Trophoblast cell (in vitro differentiated cells and primary cell): ENCODE results near the gene HNRNPA2B1.

ENCODE experiments used
- DNase-seq, 2 donors: peaks; one replicate each; pipeline ENCODE4 v3.0.0-alpha.2; 2016
- H2AFZ ChIP-seq: 2 replicates; pipeline ENCODE4 v1.6.1; 2013; ENCODE audit warnings: low read length, moderate library complexity, mild to moderate bottlenecking; ENCODE audit not compliant: insufficient read depth, poor library complexity
- H2AK5ac ChIP-seq: 2 replicates; pipeline ENCODE4 v1.6.1; 2013; ENCODE audit warnings: mild to moderate bottlenecking, low read length
- H2BK120ac ChIP-seq: 2 replicates; pipeline ENCODE4 v1.6.1; 2013; ENCODE audit warnings: low read length, mild to moderate bottlenecking, moderate library complexity; ENCODE audit not compliant: insufficient read depth, poor library complexity
- H2BK12ac ChIP-seq: 2 replicates; pipeline ENCODE4 v1.6.1; 2013; ENCODE audit warnings: mild to moderate bottlenecking, low read length, moderate library complexity
- H2BK5ac ChIP-seq: 2 replicates; pipeline ENCODE4 v1.6.1; 2013; ENCODE audit warnings: low read length, low read depth, moderate library complexity, mild to moderate bottlenecking; ENCODE audit not compliant: poor library complexity
- H3K14ac ChIP-seq: 2 replicates; pipeline ENCODE4 v1.6.1; 2013; ENCODE audit warnings: mild to moderate bottlenecking, low read length
- H3K18ac ChIP-seq: 2 replicates; pipeline ENCODE4 v1.6.1; 2013; ENCODE audit warnings: mild to moderate bottlenecking, low read length
- H3K23ac ChIP-seq: 2 replicates; pipeline ENCODE4 v1.6.1; 2013; ENCODE audit warnings: low read length
- H3K27ac ChIP-seq: 2 replicates; pipeline ENCODE4 v1.5.1; 2013; ENCODE audit warnings: low read depth, mild to moderate bottlenecking, inconsistent platforms, low read length, moderate library complexity
- H3K27me3 ChIP-seq: 2 replicates; pipeline ENCODE4 v1.6.1; 2013; ENCODE audit warnings: inconsistent platforms, mild to moderate bottlenecking, low read length, moderate library complexity; ENCODE audit not compliant: insufficient read depth
- H3K36me3 ChIP-seq, 2 experiments: 1 replicate in 1 of 2; 2 replicates in 1 of 2; pipeline ENCODE4 v1.6.1; 2013; ENCODE audit warnings: low read length in 2 of 2, mild to moderate bottlenecking in 2 of 2, moderate library complexity in 1 of 2; ENCODE audit not compliant: insufficient read depth in 2 of 2, control insufficient read depth in 1 of 2
- H3K4ac ChIP-seq: 2 replicates; pipeline ENCODE4 v1.6.1; 2013; ENCODE audit warnings: low read depth, mild to moderate bottlenecking, low read length, moderate library complexity
- H3K4me1 ChIP-seq, 2 experiments: 1 replicate in 1 of 2; 2 replicates in 1 of 2; pipeline ENCODE4 v1.6.1; 2013; ENCODE audit warnings: low read length in 2 of 2, mild to moderate bottlenecking in 2 of 2, moderate library complexity in 1 of 2; ENCODE audit not compliant: insufficient read depth in 2 of 2, control insufficient read depth in 1 of 2
- H3K4me2 ChIP-seq: 2 replicates; pipeline ENCODE4 v1.6.1; 2013; ENCODE audit warnings: inconsistent platforms, mild to moderate bottlenecking, low read length, moderate library complexity
- H3K4me3 ChIP-seq: 2 replicates; pipeline ENCODE4 v1.5.1; 2013; ENCODE audit warnings: mild to moderate bottlenecking, low read depth, low read length, inconsistent platforms
- H3K79me1 ChIP-seq: one replicate; pipeline ENCODE4 v1.6.1; 2013; ENCODE audit warnings: low read length
- H3K79me2 ChIP-seq: 2 replicates; pipeline ENCODE4 v1.6.1; 2013; ENCODE audit warnings: low read length, mild to moderate bottlenecking; ENCODE audit not compliant: control insufficient read depth, insufficient read depth, poor library complexity
- H3K9ac ChIP-seq: 2 replicates; pipeline ENCODE4 v1.6.1; 2013; ENCODE audit warnings: mild to moderate bottlenecking, low read length
- H3K9me3 ChIP-seq: 2 replicates; pipeline ENCODE4 v1.6.1; 2013; ENCODE audit warnings: low read depth, mild to moderate bottlenecking, control low read depth, inconsistent platforms, low read length; ENCODE audit not compliant: insufficient read depth
- H4K12ac ChIP-seq: 2 replicates; pipeline ENCODE4 v1.6.1; 2013; ENCODE audit warnings: low read depth, mild to moderate bottlenecking, low read length, moderate library complexity
- H4K8ac ChIP-seq: 2 replicates; pipeline ENCODE4 v1.6.1; 2013; ENCODE audit warnings: low read depth, mild to moderate bottlenecking, low read length, moderate library complexity
- H4K91ac ChIP-seq: one replicate; pipeline ENCODE4 v1.6.1; 2013; ENCODE audit warnings: low read depth, mild to moderate bottlenecking, low read length, moderate library complexity
- WGBS: extraction: QIAGEN DNeasy Blood & Tissue Kit; methylation state at CpG from one replicate; pipeline ENCODE4 v1.1.7; 2013; ENCODE audit warnings: missing lambda C conversion rate; ENCODE audit not compliant: insufficient read length, insufficient coverage; ENCODE audit errors: extremely low coverage; 5-methylcytosine and 5-hydroxymethylcytosine counted together

HNRNPA2B1 gene

DNA sequence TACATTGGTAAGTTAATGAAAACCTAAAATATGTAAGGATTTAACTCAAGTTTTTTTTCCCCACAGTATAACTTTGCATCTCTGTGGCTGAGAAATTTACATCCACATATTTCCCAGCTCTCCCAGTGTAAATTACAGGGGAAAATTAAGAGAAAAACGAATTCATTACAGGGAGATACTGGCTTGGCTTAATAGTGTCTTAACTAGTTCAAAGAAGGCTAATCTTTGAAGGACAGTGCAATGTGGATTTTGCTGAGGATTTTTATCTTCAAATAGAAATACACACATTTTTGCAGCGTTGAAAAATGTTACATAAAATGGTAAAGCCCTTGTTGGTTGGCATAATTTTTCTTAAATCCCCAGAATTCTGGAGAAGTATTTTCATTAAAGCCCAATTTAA, 2.5 kb upstream of the HNRNPA2B1 start:
- H3K4ac ChIP-seq = no peak overlapping the region
- H2AK5ac ChIP-seq = no peak overlapping the region
- peaks cover 12 to 14% of the 10 kb centered on the region in 2 experiments for H3K36me3 ChIP-seq

DNA sequence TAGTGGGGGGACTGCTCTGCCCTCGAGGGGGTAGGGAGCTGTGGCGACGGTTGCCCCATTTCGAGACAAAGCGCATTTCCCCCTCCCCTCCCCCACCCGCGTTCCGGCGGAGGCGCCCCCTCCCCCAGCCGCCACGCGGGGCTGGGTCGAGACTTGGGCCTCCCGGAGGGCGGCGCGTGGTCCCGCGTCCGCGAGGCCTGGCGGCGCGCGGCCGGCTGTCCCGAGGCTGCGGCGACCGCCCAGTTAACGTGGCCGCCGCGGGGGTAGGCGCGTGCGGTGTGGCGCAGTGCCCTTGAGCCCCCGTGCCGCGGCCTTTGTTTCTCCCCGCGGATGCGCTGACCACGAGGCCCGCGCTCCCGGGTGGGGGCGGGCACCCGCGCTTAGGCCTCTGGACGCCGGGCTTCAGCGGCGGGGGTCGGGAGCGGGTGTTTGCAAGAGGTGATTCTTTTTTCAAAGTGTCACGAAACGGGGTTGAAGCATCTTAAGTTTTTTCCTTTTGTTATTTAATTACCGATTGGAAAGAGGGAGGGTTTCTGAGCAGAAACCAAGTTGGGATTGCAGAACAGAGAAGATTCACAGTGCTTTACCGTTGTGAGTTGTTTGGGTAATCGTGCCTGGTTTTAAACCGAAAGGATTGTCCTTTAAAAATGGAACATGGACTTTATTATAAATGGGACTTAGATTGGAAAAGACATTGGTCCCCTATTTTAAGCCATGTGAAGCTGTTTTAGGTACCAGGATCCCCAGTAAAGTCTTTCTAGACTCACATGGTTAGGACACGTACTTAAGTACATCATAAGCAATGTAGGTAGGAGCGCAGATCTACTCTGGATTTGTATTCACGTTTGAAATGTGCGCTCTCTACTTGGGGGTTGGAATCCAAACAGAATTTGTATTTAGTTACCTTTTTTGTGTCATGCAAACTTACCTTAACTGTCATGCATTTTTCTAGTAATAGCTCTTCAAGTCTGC, 1.8 kb upstream of the HNRNPA2B1 start:
- peak overlapping the region; percentile 96 for H4K8ac ChIP-seq
- no peaks in the 10 kb centered on the region for H3K9me3 ChIP-seq
- H2BK5ac ChIP-seq = peak overlapping the region; percentile 96
- peak overlapping the region; percentile 95 for H3K4me3 ChIP-seq
- peak overlapping the region; percentile 96 for H3K4ac ChIP-seq
- H3K79me2 ChIP-seq = peaks cover 32% of the 10 kb centered on the region
- peak overlapping the region; percentile 97 for H2BK120ac ChIP-seq
- no peaks in the 10 kb centered on the region for H3K27me3 ChIP-seq
- peaks cover 26% of the 10 kb centered on the region for H3K79me1 ChIP-seq
- DNase-seq = peak in 1 of 2 donors; percentile 49
- peak overlapping the region; percentile 63 for H3K4me2 ChIP-seq
- peak overlapping the region; percentile 99 for H3K14ac ChIP-seq
- H3K9ac ChIP-seq = peak overlapping the region; percentile 96
- H4K91ac ChIP-seq = peak overlapping the region; percentile 99
- H4K12ac ChIP-seq = peak overlapping the region; percentile 94
- H2AFZ ChIP-seq = peak overlapping the region; percentile 78
- H2AK5ac ChIP-seq = peak overlapping the region; percentile 71
- peak overlapping the region; percentile 96 for H3K18ac ChIP-seq
- WGBS = no CpG with 5 or more reads among the region's 68 CpGs
- H3K36me3 ChIP-seq = peaks cover 4 to 6% of the 10 kb centered on the region in 2 experiments
- H3K4me1 ChIP-seq = no peaks in the 10 kb centered on the region
- H3K23ac ChIP-seq = no peak overlapping the region
- peak overlapping the region; percentile 99 for H3K27ac ChIP-seq
- peak overlapping the region; percentile 35 for H2BK12ac ChIP-seq

More for the DNA sequence above, 2.5 kb upstream of the HNRNPA2B1 start:
- DNase-seq = no peak
- Histone ChIP-seq H3K14ac (no peak overlapping the region), H2BK5ac (no peak overlapping the region), H3K4me1 (no peaks in the 10 kb centered on the region), H3K9ac (no peak overlapping the region), H3K23ac (no peak overlapping the region), H3K79me2 (peaks cover 32% of the 10 kb centered on the region), H2BK120ac (no peak overlapping the region), H3K9me3 (no peaks in the 10 kb centered on the region), H3K4me2 (peak overlapping the region; percentile 63), H4K8ac (no peak overlapping the region), H2BK12ac (no peak overlapping the region), H3K27me3 (no peaks in the 10 kb centered on the region), H4K91ac (no peak overlapping the region), H3K79me1 (peaks cover 26% of the 10 kb centered on the region), H3K4me3 (no peak overlapping the region), H4K12ac (no peak overlapping the region), H2AFZ (no peak overlapping the region), H3K18ac (no peak overlapping the region), H3K27ac (no peak overlapping the region)
- WGBS = no CpG with 5 or more reads among the region's 2 CpGs

DNA sequence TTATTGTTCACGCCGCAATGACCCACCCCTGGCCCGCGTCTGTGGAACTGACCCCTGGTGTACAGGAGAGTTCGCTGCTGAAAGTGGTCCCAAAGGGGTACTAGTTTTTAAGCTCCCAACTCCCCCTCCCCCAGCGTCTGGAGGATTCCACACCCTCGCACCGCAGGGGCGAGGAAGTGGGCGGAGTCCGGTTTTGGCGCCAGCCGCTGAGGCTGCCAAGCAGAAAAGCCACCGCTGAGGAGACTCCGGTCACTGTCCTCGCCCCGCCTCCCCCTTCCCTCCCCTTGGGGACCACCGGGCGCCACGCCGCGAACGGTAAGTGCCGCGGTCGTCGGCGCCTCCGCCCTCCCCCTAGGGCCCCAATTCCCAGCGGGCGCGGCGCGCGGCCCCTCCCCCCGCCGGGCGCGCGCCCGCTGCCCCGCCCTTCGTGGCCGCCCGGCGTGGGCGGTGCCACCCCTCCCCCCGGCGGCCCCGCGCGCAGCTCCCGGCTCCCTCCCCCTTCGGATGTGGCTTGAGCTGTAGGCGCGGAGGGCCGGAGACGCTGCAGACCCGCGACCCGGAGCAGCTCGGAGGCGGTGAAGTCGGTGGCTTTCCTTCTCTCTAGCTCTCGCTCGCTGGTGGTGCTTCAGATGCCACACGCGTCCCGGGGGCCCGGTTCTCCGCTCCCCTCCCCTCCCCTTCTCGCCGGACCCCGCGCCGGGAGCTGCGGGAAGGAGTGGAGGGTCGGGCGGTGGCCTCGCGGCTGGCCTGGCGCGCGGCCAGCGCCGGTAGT, 887 bp upstream of the HNRNPA2B1 start, which contains the start of gene CBX3:
CBX3 (plus strand) TSS at position 499 of the 772 bp plus-strand sequence. CDS start 1,254 bp downstream, outside the sequence.
- Histone ChIP-seq H3K14ac (peak within 1 kb of the TSS; percentile 99), H3K4ac (peak within 1 kb of the TSS; percentile 96), H3K9ac (peak within 1 kb of the TSS; percentile 96), H3K18ac (peak within 1 kb of the TSS; percentile 96), H4K91ac (peak within 1 kb of the TSS; percentile 99), H2BK12ac (peak within 1 kb of the TSS; percentile 35), H3K23ac (no peak within 1 kb of the TSS), H3K27me3 (no peaks in the 10 kb centered on the region), H4K12ac (peak within 1 kb of the TSS; percentile 94), H3K4me2 (peak within 1 kb of the TSS; percentile 71), H3K9me3 (no peaks in the 10 kb centered on the region), H2BK5ac (peak within 1 kb of the TSS; percentile 96), H3K79me1 (peaks cover 26% of the 10 kb centered on the region), H3K27ac (peak within 1 kb of the TSS; percentile 99), H2AFZ (peak within 1 kb of the TSS; percentile 78), H3K36me3 (peaks cover 3 to 6% of the 10 kb centered on the region in 2 experiments), H3K4me3 (peak within 1 kb of the TSS; percentile 100), H3K79me2 (peaks cover 34% of the 10 kb centered on the region), H4K8ac (peak within 1 kb of the TSS; percentile 96), H2BK120ac (peak within 1 kb of the TSS; percentile 97), H2AK5ac (peak within 1 kb of the TSS; percentile 71), H3K4me1 (no peaks in the 10 kb centered on the region)
- DNase-seq = peak; percentile 78 to 85
- WGBS = no CpG with 5 or more reads among the region's 86 CpGs

DNA sequence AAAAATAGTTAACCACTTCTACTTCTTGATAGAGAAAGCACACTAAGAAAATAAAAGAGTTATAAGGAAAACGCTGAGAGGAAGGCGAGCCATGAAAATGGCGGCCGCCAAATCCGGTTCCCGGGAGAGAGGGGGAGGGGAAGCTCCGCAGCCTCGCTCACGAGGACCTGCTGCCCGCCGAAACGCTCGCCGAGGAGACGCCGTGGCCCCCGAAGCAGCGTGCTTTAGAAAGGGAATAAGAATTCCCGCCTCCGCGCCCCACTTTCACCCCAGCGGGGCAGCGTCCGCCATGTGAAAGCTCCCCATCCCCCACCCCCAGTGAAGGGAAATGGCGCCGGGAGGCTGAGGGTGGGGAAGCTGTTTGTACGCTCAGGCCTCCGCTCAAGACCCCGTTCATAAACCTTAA, 505 bp downstream of the HNRNPA2B1 start:
- Histone ChIP-seq H3K27ac (peak overlapping the region; percentile 93), H3K79me2 (peaks cover 32% of the 10 kb centered on the region), H2AFZ (peak overlapping the region; percentile 57), H3K23ac (no peak overlapping the region), H2BK120ac (peak overlapping the region; percentile 95), H3K9ac (peak overlapping the region; percentile 100), H3K9me3 (no peaks in the 10 kb centered on the region), H2BK5ac (peak overlapping the region; percentile 92), H3K27me3 (no peaks in the 10 kb centered on the region), H4K12ac (peak overlapping the region; percentile 88), H3K4ac (peak overlapping the region; percentile 99), H4K8ac (peak overlapping the region; percentile 80), H4K91ac (peak overlapping the region; percentile 94), H3K4me3 (peak overlapping the region; percentile 100), H3K14ac (peak overlapping the region; percentile 99), H3K79me1 (peaks cover 26% of the 10 kb centered on the region), H2AK5ac (peak overlapping the region; percentile 98), H3K4me1 (no peaks in the 10 kb centered on the region), H3K18ac (peak overlapping the region; percentile 90), H2BK12ac (no peak overlapping the region), H3K36me3 (peaks cover 0 to 13% of the 10 kb centered on the region in 2 experiments), H3K4me2 (peak overlapping the region; percentile 24)
- no CpG with 5 or more reads among the region's 29 CpGs for WGBS
- DNase-seq = peak; percentile 25 to 66
